Measurements from ENCODE around the gene HLA-DPB1. TPM values are rescaled to one million over a fixed set of nuclear protein-coding genes. Genes with fewer than 3 reads are reported as not detected.
"Not testable (repeated sequence)": the region's sequence is repeated elsewhere in the genome, so short reads cannot be mapped to it uniquely, and the experiment has no call there.

HLA-DPB1 gene
- total RNA-seq, 1 donor from 2014 or later: 138 TPM

DNA sequence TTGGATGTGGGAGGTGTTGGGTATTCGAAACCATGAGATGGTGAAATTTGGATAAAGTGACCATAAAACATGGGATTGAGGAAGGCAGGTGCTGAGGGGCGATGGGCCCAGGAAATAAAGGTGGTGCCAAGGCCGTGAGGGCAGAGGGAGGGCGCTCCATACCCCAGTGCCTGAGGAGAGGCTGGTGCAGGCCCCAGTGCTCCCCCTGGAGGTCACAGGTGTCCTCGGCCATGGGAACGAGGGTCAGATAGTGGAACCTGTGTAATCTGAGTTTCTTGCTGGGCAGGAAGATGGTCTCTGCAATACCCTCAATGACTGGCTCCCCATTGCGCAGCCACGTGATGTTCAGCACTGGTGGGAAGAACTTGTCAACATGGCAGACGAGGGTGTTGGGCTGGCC, 16.2 kb downstream of the HLA-DPB1 start:
- DNase-seq (ENCODE audit: low spot score) (no peak), ATAC-seq (peak; percentile 50)
- intact Hi-C loops (cut with DNase I): no loop called here

- intact Hi-C loops (cut with DNase I): no loop called here
- no peak for DNase-seq (ENCODE audit: low spot score)
- ATAC-seq: no peak
Observed at GRCh38 chr6:33092385-33092784, 16.6 kb downstream of the HLA-DPB1 start.

DNA sequence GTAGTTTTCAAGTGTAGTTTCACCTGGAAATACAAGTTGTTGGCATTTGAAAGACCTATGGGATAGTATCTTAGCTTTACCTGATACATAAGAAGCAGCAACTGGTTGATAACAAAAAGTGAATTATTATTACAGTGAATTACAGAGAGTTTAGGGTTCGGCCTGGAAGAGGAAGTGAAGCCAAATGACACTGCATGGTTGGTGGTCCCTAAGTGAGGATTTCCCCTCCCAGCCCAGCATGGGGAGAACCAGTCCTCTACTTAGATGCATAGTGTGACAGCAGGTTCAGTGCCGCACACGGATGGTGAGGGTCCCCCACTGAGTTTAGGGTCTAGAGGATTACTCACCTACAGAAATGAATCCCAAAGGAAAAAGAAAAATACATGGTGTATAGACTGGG, 18.1 kb downstream of the HLA-DPB1 start:
- no peak for ATAC-seq
- intact Hi-C loops (cut with DNase I): no loop called here
- no peak for DNase-seq (ENCODE audit: low spot score)

DNA sequence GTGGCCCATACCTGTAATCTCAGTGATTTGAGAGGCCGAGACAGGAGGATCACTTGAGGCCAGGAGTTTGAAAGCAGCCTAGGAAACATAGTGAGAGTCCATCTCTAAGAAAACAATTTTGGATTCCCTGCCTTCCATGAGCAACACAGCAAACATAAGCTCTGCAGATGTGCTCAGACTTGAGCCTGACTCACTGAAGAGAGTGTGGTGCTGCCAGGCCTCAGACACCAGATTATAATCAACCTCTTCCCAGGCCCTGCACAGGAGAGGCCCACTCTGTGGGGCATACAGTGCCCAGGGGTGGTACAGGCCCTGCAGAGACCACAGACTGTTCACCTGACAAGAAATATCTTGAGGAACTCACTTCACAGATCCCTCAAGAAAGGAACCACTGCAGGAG, 19.9 kb downstream of the HLA-DPB1 start:
- intact Hi-C loops (cut with DNase I): no loop called here
- ATAC-seq (no peak), DNase-seq (ENCODE audit: low spot score) (no peak)

GRCh38 chr6:33101121-33101737, 25.4 kb downstream of the HLA-DPB1 start:
- intact Hi-C loops (cut with DNase I); DNase-seq (ENCODE audit: low spot score): not testable (repeated sequence)

DNA sequence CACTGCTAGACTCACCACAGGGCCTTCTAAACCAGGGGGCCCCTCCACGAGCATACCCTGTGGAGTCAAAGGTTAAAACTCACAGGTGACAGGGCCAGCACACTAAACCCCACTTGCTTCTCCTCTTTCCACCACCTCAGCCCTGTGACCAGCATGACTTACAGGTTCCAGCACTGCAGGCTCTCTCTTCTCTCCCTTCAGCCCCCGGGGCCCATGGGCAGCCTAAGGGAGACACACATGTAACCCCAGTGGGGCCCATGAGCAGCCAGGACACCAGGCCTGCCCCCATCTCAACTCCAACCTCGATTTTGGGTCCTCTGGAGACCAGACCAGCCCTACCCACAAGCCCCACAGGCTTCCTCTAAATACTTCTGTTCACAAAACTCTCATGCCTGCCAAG, 28.0 kb downstream of the HLA-DPB1 start:
- ATAC-seq (no peak), DNase-seq (ENCODE audit: low spot score) (no peak)
- intact Hi-C loops (cut with DNase I): no loop called here

More at GRCh38 chr6:33101121-33101737, 25.4 kb downstream of the HLA-DPB1 start:
- not testable (repeated sequence) for ATAC-seq

DNA sequence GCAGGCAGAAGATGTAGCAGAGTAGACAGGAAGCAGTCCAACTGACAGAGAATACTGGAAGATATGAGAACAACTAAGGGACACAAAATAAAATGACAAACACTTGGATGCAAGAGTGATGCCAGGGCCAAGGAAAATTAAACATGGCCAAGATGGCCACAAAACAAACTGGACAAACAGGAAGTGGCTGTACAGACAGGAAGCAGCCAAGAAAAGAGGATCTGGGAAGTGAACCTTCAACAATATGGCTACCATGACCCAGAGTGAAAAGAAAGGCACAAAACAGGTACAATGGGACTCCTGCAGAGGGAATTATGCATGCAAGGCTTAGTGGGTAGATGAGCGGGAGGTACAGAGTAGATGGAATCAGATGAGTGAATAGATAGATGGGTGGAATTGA, 29.1 kb downstream of the HLA-DPB1 start:
- intact Hi-C loops (cut with DNase I): no loop called here
- no peak for DNase-seq (ENCODE audit: low spot score)
- no peak for ATAC-seq

DNA sequence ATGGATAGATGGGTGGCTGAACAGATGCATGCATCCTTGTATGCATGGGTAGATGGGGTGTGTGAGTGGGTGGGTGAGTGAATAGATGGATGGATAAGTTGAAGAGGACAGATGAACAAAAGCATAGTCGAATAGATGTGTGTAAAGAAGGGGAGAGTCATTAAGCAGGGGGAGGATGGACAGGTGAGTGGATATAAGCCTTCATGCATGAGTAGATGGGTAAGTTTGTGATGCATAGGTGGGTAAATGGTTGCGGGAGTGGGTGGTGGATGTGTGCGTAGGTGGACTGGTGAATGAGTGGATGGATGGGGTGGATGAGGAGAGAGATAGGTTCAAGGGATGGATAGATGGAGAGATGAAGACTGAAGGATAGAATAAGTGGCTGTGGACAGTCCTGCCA, 29.6 kb downstream of the HLA-DPB1 start:
- ATAC-seq: no peak
- DNase-seq (ENCODE audit: low spot score): no peak
- intact Hi-C loops (cut with DNase I): no loop called here

DNA sequence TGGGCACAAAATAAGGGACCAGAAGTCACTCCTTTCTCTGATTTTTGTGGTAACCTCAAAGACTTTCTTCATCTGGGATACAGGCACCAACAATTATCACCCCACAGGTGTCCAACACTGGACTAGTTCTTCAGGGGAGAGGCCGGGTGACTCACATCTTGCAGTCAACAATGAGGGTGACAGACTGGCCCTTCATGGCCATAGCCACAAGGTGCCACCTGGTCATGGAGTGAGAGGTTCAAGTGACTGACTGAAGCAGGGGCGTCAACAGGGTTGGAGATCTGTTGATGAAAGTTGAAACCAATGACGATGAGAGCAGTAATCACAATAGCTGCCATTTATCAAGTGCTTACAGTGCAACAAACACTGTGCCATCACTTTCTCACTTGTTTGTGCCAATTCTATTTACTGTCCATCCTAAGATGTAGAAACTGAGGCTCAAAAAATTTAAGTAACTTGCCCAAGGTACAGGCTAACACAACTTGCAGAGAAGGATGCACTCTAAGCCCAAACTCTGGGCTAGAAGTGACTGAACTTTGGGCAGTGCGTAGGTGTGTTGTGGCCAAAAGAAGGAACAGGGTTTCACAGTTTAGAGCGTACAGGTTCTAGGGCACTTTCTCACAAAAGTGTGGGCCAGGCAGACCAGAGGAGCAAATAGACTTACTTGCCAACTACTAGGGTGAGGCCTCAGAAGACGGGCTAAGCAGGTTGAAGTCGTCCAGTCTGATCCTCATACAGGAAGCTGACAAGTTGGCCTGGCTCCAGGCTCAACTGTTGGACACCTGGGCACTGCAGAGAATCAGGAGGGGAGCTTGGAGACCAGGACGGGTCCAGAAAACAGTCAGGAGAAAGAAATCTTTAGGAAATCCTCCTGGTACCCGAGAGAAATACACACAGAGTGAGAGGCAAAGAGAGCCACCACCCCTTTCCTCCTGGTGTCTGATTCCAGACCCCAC, 30.4 kb downstream of the HLA-DPB1 start:
- DNase-seq (ENCODE audit: low spot score) (no peak), ATAC-seq (no peak)
- intact Hi-C loops (cut with DNase I): no loop called here

GRCh38 chr6:33107641-33108040, 31.9 kb downstream of the HLA-DPB1 start:
- DNase-seq (ENCODE audit: low spot score) (no peak), ATAC-seq (no peak)
- intact Hi-C loops (cut with DNase I): no loop called here

DNA sequence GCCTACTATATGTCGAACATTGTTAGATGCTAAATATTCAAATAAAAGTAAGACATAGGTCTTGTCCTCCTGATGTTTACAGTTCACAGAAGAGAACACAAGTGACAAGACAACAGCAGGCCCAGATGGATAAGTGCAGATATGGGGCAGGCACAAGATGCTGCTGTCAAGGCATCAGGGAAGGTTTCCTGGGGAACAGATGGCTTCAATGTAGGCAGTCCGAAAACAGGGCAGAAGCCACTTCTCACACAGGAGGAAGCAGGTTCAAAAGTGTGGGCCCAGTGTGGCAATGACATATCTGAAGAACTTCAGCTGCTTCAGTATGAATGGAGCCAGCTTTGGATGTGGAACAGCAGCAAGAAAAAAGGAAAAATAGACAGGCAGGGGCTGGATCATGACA, 32.5 kb downstream of the HLA-DPB1 start:
- no peak for DNase-seq (ENCODE audit: low spot score)
- intact Hi-C loops (cut with DNase I): no loop called here
- no peak for ATAC-seq

GRCh38 chr6:33112148-33112547, 36.4 kb downstream of the HLA-DPB1 start:
- peak; percentile 90 for ATAC-seq
- DNase-seq (ENCODE audit: low spot score): no peak
- intact Hi-C loops (cut with DNase I): no loop called here

DNA sequence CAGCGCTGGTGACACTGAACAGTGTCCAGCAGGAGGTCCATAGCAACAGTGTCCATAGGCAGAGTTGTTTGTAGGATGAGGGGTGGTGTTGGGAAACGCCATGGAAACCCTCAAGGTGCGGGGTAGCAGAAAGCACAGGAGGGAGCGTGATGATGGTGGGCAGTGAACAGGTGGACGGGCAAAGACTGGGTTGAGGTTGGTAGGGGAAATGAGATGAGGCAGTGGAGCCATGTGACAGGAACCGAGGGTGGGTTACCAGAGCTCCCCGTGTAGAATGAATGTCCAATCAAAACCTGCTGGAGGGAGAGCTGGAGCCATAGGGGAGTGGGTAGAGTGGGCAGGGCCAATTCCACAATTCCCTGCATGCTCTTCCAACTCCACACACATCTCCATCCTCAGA, 38.0 kb downstream of the HLA-DPB1 start:
- no peak for ATAC-seq
- intact Hi-C loops (cut with DNase I): no loop called here
- DNase-seq (ENCODE audit: low spot score): no peak

DNA sequence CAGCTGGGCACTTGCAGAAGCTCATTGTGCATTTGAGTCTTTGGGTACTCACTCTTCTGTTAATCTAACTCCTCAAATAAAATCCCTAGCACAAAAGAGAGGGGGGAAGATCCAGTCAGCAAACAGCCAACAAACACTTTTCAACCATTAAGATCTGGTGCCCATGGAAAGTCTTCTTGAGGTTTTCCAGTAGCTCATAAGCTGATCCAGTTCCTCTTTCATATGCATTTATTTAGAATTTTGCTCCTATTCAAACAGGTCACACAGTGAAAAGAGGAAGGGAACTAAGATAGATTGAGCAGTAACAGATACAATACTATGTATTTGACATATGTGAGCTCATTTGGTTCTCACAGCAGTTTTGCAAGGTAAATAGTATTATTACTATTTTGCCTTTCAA, 38.6 kb downstream of the HLA-DPB1 start:
- intact Hi-C loops (cut with DNase I): no loop called here
- no peak for DNase-seq (ENCODE audit: low spot score)
- ATAC-seq: no peak

- DNase-seq (ENCODE audit: low spot score) (no peak), ATAC-seq (no peak)
- intact Hi-C loops (cut with DNase I): no loop called here
Observed at GRCh38 chr6:33116417-33116816, 40.6 kb downstream of the HLA-DPB1 start.

- DNase-seq (ENCODE audit: low spot score) (no peak), ATAC-seq (no peak)
- intact Hi-C loops (cut with DNase I): no loop called here
Observed at GRCh38 chr6:33116841-33117711, 41.3 kb downstream of the HLA-DPB1 start.

GRCh38 chr6:33117811-33118277, 42.1 kb downstream of the HLA-DPB1 start:
- ATAC-seq: no peak
- DNase-seq (ENCODE audit: low spot score): no peak
- intact Hi-C loops (cut with DNase I): no loop called here

- intact Hi-C loops (cut with DNase I): no loop called here
- ATAC-seq (peak; percentile 48), DNase-seq (ENCODE audit: low spot score) (no peak)
Observed at GRCh38 chr6:33118525-33119123, 42.8 kb downstream of the HLA-DPB1 start.

DNA sequence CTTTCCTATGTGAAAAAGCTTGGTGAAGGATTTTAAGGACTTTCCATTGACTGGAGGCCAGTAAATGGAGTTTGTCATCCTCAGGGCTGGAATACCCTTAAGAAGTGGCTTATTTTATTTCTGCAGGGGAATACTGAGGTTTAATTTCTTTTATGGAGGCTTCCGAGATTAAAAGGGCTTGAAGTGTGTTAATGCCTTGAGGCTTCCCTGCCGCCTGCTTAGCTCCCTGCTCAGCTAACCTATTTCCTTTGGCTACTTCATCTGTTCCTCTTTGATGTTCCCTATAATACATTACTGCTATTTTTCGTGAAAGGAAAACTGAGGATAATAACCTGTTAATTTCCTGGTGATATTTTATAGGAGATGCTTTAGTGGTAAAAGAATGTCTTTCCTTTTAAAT, 44.2 kb downstream of the HLA-DPB1 start:
- intact Hi-C loops (cut with DNase I): loop anchor here (5.0 kb wide), 1 partner anchor 127 kb away; no protein-coding TSS in a partner anchor
- ATAC-seq (no peak), DNase-seq (ENCODE audit: low spot score) (no peak)
